Liver (tissue), 3 donors: ENCODE data around the gene RACGAP1.

Source experiments
- ATF3 ChIP-seq: IDR thresholded peaks from 2 replicates; pipeline ENCODE4 v1.6.1; 2016; ENCODE audit warnings: antibody characterized with exemption
- CTCF ChIP-seq: fragments of 150-350 bp; IDR thresholded peaks from 2 replicates; pipeline ENCODE4 v1.5.1; 2017; ENCODE audit warnings: improper control_type of control experiment, low read depth, low read length; ENCODE audit not compliant: missing input control
- JUND ChIP-seq, 2 donors: IDR thresholded peaks; 2 replicates each; pipeline ENCODE4 v1.6.1; 2016; ENCODE audit warnings: antibody characterized with exemption in 2 of 2
- NR2F2 ChIP-seq: IDR thresholded peaks from 2 replicates; pipeline ENCODE4 v1.6.1; 2016; ENCODE audit warnings: antibody characterized with exemption
- RAD21 ChIP-seq, 2 donors: IDR thresholded peaks; 2 replicates each; pipeline ENCODE4 v1.6.1; 2016; ENCODE audit warnings: antibody characterized with exemption in 2 of 2, mild to moderate bottlenecking in 2 of 2
- TAF1 ChIP-seq: conservative IDR thresholded peaks from 2 replicates; pipeline ENCODE4 v1.6.1; 2016; ENCODE audit warnings: antibody characterized with exemption, mild to moderate bottlenecking
- YY1 ChIP-seq: IDR thresholded peaks from 2 replicates; pipeline ENCODE4 v1.6.1; 2016; ENCODE audit warnings: antibody characterized with exemption, mild to moderate bottlenecking
- donor health status: healthy.
- donor health status: healthy.

- TF ChIP-seq CTCF: no peak
- TF ChIP-seq RAD21 (IDR thresholded peaks at IDR 0.05): no peak
- TF ChIP-seq JUND (IDR thresholded peaks at IDR 0.05): no peak
- no peak for TF ChIP-seq NR2F2
- TF ChIP-seq TAF1: no peak
- TF ChIP-seq ATF3: no peak
- TF ChIP-seq YY1: no peak
Observed at GRCh38 chr12:50032515-50032853, 7.2 kb upstream of the RACGAP1 start.
